Measurements from ENCODE around the gene GNA15.

GRCh38 chr19:3105641-3106508, 30.0 kb upstream of the GNA15 start:
- TF ChIP-seq CTCF (IDR thresholded peaks at IDR 0.05; ENCODE audit: low read length) (no peak), EZH2phosphoT487 (IDR thresholded peaks at IDR 0.05; ENCODE audit: low read length) (no peak), EZH2 (optimal IDR thresholded peaks at IDR 0.05; ENCODE audit: low read depth, low read length) (no peak)
